HepG2 (cell line): Measurements from ENCODE around the gene KCNJ14. TPM values are rescaled to one million over a fixed set of nuclear protein-coding genes. Genes with fewer than 3 reads are reported as not detected.
A peak's percentile ranks its signal among the peaks of the same experiment; 100 is the strongest.

Source experiments
- CHD2 ChIP-seq: IDR thresholded peaks from 2 replicates; pipeline ENCODE4 v1.6.1; 2011; ENCODE audit warnings: low read depth, low read length, improper control_type of control experiment
- EED ChIP-seq: sonication (generic); formaldehyde crosslinking; IDR thresholded peaks from 2 replicates; pipeline ENCODE4 v1.5.0; 2020; ENCODE audit warnings: mild to moderate bottlenecking, missing genetic modification reagents
- ELF1 ChIP-seq: sonication (generic); formaldehyde crosslinking; IDR thresholded peaks from 2 replicates; pipeline ENCODE4 v1.4.0; 2020; ENCODE audit warnings: missing genetic modification reagents
- ERF ChIP-seq: IDR thresholded peaks from 2 replicates; pipeline ENCODE4 v1.6.1; 2018; ENCODE audit warnings: missing biosample characterization, missing genetic modification reagents
- HNRNPLL ChIP-seq: fragments of 200-400 bp; formaldehyde crosslinking; IDR thresholded peaks from 2 replicates; pipeline ENCODE4 v1.6.1; 2017; ENCODE audit warnings: mild to moderate bottlenecking, low read depth, low read length; ENCODE audit not compliant: poor library complexity, severe bottlenecking
- IRF2 ChIP-seq: IDR thresholded peaks from 2 replicates; pipeline ENCODE4 v1.6.1; 2018; ENCODE audit warnings: missing genetic modification reagents, missing compliant biosample characterization
- ZKSCAN5 ChIP-seq: sonication (generic); formaldehyde crosslinking; IDR thresholded peaks from 2 replicates; pipeline ENCODE4 v1.5.1; 2020; ENCODE audit warnings: mild to moderate bottlenecking, missing genetic modification reagents
- ZMYM3 ChIP-seq: sonication (generic); formaldehyde crosslinking; IDR thresholded peaks from 2 replicates; pipeline ENCODE4 v1.5.1; 2020; ENCODE audit warnings: mild to moderate bottlenecking, missing genetic modification reagents
- ZNF501 ChIP-seq: sonication (generic); formaldehyde crosslinking; IDR thresholded peaks from 2 replicates; pipeline ENCODE4 v1.5.1; 2020; ENCODE audit warnings: mild to moderate bottlenecking, moderate library complexity, missing genetic modification reagents
- polyA plus RNA-seq, 8 experiments: library from polyadenylated mRNA; depleted of rRNA in 3 of 8; stranded (reverse) in 7 of 8; unstranded in 1 of 8; fragments of >200 nt; fragmentation: Illumina TruSeq in 4 of 8; extraction: Trizol in 4 of 8; gene quantifications; 2 replicates each; pipeline versions ENCODE4 v1.2.1 to v1.2.3, GENCODE V29; 2011 to 2016; ENCODE audit warnings: low read depth in 4 of 8, missing spikeins in 1 of 8, mixed read lengths in 1 of 8; ENCODE audit not compliant: insufficient read depth in 1 of 8
- total RNA-seq, 5 experiments: library from RNA; depleted of rRNA; stranded (reverse); fragments of >200 nt; fragmentation: Illumina TruSeq; extraction: Trizol; gene quantifications; 2 replicates each; pipeline ENCODE4 v1.2.3, GENCODE V29; 2016; ENCODE audit warnings: low read depth in 1 of 5
- TF ChIP-seq, protein P1 (sequence below): sonication (generic); formaldehyde crosslinking; IDR thresholded peaks from 2 replicates; pipeline ENCODE4 v1.4.0; 2020; ENCODE audit warnings: mild to moderate bottlenecking, missing genetic modification reagents
- TF ChIP-seq, protein P2 (sequence below): IDR thresholded peaks from 2 replicates; pipeline ENCODE4 v1.6.1; 2012; ENCODE audit warnings: inconsistent platforms
- TF ChIP-seq, protein P3 (sequence below): sonication (generic); formaldehyde crosslinking; IDR thresholded peaks from 2 replicates; pipeline ENCODE4 v1.4.0; 2020; ENCODE audit warnings: missing genetic modification reagents
- TF ChIP-seq, protein P4 (sequence below): sonication (generic); formaldehyde crosslinking; IDR thresholded peaks from 2 replicates; pipeline ENCODE4 v1.4.0; 2020; ENCODE audit warnings: missing genetic modification reagents

KCNJ14 gene
- total and polyA plus RNA-seq, 2 of the 13 experiments (the other 11 are each of a cell fraction or from before 2014, with no cell fraction given), result 0.20 to 0.51 TPM

DNA sequence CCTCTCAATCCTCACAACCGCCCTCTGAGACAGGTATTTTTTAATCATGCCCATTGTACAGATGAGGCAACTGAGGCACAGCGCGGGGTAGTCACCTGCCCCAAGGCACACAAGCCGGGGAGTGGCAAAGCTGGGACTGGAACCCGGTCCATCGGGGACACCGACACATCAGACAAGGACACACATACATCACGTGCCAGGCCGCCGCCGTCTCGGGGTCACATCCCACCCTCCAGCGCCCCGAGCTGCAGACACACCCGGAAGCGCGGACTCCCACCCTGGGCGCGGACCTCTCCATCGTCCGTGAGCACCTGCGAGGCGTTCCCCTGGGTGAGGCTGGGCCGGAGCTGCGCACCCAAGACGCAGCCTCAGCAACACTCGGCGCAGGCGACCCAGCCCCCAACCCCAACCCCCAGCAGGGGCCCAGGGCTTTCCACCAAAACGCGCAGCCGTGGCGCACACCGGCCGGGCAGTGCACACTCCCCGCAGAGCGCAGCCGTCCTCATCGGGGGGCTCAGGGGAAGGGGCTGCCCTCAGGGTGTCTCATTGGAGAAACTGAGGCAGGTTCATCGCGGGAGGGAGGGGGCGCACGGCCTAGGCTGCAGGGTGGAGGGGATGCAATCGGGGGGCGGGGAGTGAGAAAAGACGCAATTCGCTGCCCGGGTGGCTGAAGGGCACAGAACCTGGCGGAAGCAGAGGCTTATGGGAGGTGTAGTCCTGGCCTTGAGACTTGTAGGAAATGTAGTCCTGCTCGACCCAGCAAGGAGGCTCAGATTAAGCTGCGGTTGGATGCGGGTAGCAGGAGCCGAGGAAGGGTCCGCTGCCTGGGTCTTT lies 58.1 kb downstream of the KCNJ14 start (continued):
- TF ChIP-seq, protein P1, sequence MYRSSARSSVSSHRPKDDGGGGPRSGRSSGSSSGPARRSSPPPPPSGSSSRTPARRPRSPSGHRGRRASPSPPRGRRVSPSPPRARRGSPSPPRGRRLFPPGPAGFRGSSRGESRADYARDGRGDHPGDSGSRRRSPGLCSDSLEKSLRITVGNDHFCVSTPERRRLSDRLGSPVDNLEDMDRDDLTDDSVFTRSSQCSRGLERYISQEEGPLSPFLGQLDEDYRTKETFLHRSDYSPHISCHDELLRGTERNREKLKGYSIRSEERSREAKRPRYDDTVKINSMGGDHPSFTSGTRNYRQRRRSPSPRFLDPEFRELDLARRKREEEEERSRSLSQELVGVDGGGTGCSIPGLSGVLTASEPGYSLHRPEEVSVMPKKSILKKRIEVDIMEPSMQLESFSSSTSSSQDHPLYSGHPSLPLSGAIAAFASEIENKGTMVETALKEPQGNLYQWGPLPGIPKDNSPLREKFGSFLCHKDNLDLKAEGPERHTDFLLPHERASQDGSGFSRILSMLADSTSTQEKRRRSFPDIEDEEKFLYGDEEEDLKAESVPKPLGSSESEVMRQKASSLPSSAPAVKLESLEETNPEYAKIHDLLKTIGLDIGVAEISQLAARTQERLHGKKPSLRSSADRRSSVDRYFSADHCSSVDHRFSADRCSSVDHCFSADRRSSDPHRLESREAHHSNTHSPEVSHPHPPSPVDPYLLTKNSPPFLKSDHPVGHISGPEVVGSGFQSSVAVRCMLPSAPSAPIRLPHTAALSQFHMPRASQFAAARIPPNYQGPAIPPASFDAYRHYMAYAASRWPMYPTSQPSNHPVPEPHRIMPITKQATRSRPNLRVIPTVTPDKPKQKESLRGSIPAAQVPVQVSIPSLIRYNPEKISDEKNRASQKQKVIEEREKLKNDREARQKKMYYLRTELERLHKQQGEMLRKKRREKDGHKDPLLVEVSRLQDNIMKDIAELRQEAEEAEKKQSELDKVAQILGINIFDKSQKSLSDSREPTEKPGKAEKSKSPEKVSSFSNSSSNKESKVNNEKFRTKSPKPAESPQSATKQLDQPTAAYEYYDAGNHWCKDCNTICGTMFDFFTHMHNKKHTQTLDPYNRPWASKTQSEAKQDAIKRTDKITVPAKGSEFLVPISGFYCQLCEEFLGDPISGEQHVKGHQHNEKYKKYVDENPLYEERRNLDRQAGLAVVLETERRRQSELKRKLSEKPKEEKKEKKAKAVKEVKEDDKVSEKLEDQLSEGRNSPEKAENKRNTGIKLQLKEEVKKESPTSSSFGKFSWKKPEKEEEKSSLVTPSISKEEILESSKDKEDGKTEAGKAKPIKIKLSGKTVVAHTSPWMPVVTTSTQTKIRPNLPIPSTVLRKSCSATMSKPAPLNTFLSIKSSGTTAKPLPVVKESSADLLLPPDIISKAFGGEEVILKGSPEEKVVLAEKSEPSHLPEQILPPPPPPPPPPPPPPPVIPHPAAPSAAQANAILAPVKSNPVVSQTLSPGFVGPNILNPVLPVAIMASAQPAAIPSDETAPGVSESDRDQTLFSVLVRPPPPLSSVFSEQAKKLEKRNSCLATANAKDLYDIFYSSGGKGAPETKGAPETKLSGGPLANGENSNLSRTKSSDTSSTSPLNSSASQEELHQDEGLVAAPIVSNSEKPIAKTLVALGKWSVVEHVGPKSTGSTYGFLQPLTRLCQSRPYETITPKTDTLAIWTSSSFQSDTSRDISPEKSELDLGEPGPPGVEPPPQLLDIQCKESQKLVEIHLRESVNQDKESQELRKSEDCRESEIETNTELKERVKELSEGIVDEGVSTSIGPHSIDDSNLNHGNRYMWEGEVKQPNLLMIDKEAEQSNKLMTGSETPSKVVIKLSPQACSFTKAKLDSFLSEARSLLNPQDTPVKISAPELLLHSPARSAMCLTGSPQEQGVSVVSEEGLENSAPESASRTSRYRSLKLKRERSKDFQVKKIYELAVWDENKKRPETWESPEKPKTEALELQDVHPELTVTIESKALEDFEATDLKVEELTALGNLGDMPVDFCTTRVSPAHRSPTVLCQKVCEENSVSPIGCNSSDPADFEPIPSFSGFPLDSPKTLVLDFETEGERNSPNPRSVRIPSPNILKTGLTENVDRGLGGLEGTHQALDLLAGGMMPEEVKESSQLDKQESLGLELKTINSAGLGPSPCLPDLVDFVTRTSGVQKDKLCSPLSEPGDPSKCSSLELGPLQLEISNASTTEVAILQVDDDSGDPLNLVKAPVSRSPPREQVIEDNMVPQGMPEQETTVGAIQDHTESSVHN, result no peak
- TF ChIP-seq, protein P2, sequence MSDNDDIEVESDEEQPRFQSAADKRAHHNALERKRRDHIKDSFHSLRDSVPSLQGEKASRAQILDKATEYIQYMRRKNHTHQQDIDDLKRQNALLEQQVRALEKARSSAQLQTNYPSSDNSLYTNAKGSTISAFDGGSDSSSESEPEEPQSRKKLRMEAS, result no peak
- TF ChIP-seq, protein P3, sequence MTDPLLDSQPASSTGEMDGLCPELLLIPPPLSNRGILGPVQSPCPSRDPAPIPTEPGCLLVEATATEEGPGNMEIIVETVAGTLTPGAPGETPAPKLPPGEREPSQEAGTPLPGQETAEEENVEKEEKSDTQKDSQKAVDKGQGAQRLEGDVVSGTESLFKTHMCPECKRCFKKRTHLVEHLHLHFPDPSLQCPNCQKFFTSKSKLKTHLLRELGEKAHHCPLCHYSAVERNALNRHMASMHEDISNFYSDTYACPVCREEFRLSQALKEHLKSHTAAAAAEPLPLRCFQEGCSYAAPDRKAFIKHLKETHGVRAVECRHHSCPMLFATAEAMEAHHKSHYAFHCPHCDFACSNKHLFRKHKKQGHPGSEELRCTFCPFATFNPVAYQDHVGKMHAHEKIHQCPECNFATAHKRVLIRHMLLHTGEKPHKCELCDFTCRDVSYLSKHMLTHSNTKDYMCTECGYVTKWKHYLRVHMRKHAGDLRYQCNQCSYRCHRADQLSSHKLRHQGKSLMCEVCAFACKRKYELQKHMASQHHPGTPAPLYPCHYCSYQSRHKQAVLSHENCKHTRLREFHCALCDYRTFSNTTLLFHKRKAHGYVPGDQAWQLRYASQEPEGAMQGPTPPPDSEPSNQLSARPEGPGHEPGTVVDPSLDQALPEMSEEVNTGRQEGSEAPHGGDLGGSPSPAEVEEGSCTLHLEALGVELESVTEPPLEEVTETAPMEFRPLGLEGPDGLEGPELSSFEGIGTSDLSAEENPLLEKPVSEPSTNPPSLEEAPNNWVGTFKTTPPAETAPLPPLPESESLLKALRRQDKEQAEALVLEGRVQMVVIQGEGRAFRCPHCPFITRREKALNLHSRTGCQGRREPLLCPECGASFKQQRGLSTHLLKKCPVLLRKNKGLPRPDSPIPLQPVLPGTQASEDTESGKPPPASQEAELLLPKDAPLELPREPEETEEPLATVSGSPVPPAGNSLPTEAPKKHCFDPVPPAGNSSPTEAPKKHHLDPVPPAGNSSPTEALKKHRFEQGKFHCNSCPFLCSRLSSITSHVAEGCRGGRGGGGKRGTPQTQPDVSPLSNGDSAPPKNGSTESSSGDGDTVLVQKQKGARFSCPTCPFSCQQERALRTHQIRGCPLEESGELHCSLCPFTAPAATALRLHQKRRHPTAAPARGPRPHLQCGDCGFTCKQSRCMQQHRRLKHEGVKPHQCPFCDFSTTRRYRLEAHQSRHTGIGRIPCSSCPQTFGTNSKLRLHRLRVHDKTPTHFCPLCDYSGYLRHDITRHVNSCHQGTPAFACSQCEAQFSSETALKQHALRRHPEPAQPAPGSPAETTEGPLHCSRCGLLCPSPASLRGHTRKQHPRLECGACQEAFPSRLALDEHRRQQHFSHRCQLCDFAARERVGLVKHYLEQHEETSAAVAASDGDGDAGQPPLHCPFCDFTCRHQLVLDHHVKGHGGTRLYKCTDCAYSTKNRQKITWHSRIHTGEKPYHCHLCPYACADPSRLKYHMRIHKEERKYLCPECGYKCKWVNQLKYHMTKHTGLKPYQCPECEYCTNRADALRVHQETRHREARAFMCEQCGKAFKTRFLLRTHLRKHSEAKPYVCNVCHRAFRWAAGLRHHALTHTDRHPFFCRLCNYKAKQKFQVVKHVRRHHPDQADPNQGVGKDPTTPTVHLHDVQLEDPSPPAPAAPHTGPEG (CRISPR knock-in tag), result no peak
- TF ChIP-seq ELF1 (CRISPR knock-in tag), result peak; percentile 60
- no peak for TF ChIP-seq CHD2
- TF ChIP-seq EED (CRISPR knock-in tag), result no peak
- peak; percentile 91 for TF ChIP-seq ZMYM3
- peak; percentile 82 for TF ChIP-seq IRF2 (CRISPR knock-in tag)
- TF ChIP-seq ZNF501 (CRISPR knock-in tag), result peak; percentile 76
- TF ChIP-seq, protein P4, sequence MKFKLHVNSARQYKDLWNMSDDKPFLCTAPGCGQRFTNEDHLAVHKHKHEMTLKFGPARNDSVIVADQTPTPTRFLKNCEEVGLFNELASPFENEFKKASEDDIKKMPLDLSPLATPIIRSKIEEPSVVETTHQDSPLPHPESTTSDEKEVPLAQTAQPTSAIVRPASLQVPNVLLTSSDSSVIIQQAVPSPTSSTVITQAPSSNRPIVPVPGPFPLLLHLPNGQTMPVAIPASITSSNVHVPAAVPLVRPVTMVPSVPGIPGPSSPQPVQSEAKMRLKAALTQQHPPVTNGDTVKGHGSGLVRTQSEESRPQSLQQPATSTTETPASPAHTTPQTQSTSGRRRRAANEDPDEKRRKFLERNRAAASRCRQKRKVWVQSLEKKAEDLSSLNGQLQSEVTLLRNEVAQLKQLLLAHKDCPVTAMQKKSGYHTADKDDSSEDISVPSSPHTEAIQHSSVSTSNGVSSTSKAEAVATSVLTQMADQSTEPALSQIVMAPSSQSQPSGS (CRISPR knock-in tag), result no peak
- peak; percentile 68 for TF ChIP-seq HNRNPLL
- 0 out of 2 replicates have a peak, but pooled peaks have one; percentile 50 for TF ChIP-seq ERF (CRISPR knock-in tag)
- TF ChIP-seq ZKSCAN5 (CRISPR knock-in tag), result no peak
